Measurements from ENCODE around the gene TSPAN9.

Gene TSPAN9

GRCh38 chr12:3129301-3130056 lies 52.3 kb downstream of the TSPAN9 start:
- peak; percentile 77 for DNase-seq

- no peak for DNase-seq
These were observed 53.1 kb downstream of the TSPAN9 start for GRCh38 chr12:3130057-3130830.

- no peak for DNase-seq
These were observed 54.0 kb downstream of the TSPAN9 start for GRCh38 chr12:3131129-3131528.

GRCh38 chr12:3132636-3133404 lies 55.6 kb downstream of the TSPAN9 start:
- DNase-seq, result peak; percentile 85

- DNase-seq, result no peak
These were observed 56.2 kb downstream of the TSPAN9 start for GRCh38 chr12:3133405-3133783.

GRCh38 chr12:3134126-3134525 lies 56.9 kb downstream of the TSPAN9 start:
- no peak for DNase-seq

GRCh38 chr12:3134526-3135135 lies 57.5 kb downstream of the TSPAN9 start:
- no peak for DNase-seq

- DNase-seq, result peak; percentile 75
These were observed 58.6 kb downstream of the TSPAN9 start for GRCh38 chr12:3135522-3136461.

GRCh38 chr12:3136641-3137267 lies 59.6 kb downstream of the TSPAN9 start:
- no peak for DNase-seq

GRCh38 chr12:3137268-3137781 lies 60.1 kb downstream of the TSPAN9 start:
- peak; percentile 48 for DNase-seq

GRCh38 chr12:3137814-3138445 lies 60.8 kb downstream of the TSPAN9 start:
- DNase-seq, result no peak

GRCh38 chr12:3138941-3139511 lies 61.8 kb downstream of the TSPAN9 start:
- DNase-seq, result no peak

GRCh38 chr12:3139760-3140159 lies 62.6 kb downstream of the TSPAN9 start:
- DNase-seq, result no peak

- DNase-seq, result no peak
These were observed 63.1 kb downstream of the TSPAN9 start for GRCh38 chr12:3140284-3140683.

GRCh38 chr12:3141339-3142321 lies 64.5 kb downstream of the TSPAN9 start:
- DNase-seq, result no peak

- no peak for DNase-seq
These were observed 65.2 kb downstream of the TSPAN9 start for GRCh38 chr12:3142386-3142785.

- no peak for DNase-seq
These were observed 67.3 kb downstream of the TSPAN9 start for GRCh38 chr12:3144495-3144894.

- no peak for DNase-seq
These were observed 67.9 kb downstream of the TSPAN9 start for GRCh38 chr12:3145033-3145432.
